Stimulated activated CD8-positive, alpha-beta memory T cell treated with anti-CD3 and anti-CD28 coated beads, Interleukin-15, amount 100 ng/mL, for 1 hour (primary cell): ENCODE results near the gene DDX39A.

Source experiments
- DNase-seq: peaks from one replicate; pipeline ENCODE4 v3.0.0-alpha.2; 2020; ENCODE audit warnings: low read depth

Gene DDX39A

DNA sequence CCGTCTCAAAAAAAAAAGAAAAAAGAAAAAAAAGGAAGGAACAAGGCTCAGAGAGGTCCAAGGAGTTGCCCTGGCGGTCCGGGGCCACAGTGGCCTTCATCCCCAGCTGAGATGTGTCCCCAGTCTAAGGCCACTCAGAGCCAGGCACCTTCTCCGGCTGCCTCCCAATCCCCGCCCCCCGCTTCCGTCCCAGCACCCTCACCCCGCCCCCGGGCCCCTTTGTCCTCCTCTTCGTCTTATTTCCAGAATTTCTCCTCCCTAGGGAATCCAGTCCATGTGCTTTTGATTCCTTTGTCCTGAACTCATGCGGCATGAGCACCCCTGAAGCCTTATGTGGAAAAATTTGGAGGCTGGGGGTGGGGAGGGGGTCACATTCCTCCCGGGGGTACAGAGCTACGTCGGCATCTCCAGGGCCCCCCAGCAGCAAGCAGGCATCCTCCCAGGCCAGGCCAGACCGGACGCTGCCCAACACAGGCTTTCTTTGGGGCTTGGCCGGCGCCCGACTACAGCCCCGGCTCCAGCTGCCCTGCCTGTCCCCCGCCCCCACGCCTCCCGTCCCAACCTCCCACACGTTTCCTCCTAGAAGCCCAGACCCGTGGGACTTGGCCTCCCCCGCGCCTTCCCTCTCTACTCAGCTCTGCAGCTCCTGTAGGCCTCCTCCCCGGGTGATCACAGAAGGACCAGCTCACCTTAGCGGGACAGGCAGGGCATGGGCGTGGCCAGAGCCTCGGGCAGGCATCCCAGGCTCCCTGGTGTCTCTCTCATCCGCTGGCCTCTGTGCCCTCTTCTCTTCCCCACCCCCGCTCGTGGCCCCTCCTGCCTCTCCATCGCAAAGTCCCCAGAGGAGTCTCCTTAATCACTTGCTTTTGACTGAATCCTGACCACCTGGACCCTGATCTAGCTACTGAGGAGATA lies 55.7 kb downstream of the DDX39A start:
- no peak for DNase-seq

GRCh38 chr19:14361824-14362223 lies 57.3 kb downstream of the DDX39A start:
- no peak for DNase-seq
